ENCODE data around the gene MSI2.
"Not testable (repeated sequence)": the region's sequence is repeated elsewhere in the genome, so short reads cannot be mapped to it uniquely, and the experiment has no call there.

Gene MSI2

DNA sequence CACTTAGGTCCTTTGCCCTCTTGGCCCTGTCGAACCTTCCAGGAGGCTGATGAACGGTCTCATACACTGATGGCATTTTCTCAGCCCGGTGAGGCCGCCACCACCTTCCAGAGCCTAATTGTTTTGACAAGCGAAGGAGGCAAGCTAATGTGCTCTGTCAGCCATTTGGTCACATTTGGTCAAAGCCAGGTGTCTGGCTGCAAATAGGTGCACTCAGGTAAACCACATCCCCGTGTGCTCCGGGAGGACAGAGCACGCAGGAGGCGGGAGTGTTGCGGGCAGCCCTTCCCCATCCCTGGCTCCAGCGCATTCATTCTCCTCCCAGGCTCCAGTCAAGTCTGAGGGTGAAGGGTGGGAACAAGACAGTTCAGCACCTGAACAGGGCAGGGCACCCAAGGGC is 240.1 kb downstream of the MSI2 start:
- DNase-seq: no peak

DNA sequence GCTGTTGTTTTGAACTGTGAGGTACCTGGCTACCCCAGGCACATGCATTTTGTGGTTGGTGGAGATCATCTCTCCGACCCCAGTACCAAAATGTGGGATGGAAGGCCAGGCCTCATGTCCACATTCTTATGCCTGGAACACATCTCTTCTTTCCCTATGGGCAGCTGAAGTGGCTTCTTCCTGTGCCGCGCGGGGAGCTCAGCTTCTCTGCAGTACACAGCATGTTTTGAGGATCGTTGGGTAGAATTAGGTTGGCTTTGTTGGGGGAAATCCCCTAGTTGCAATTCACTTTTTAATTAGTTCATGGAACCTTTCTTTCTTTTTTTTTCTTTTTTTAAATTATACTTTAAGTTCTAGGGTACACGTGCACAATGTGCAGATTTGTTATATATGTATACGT is 242.1 kb downstream of the MSI2 start:
- DNase-seq: no peak

DNA sequence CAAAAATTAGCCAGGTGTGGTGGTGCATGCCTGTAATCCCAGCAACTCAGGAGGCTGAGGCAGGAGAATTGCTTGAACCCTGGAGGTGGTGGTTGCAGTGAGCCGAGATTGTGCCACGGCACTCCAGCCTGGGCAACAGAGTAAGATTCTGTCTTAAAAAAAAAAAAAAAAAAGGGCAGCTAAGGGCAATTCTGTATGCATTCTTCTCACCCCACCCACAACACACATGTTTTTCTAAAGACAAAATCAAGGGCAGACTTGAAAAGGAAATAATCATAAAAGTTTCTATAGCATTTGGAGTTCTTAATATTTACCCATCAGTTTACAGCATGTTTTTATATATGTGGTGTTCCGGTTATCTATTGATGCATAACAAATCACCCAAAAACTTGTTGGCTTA is 242.9 kb downstream of the MSI2 start:
- not testable (repeated sequence) for DNase-seq

DNA sequence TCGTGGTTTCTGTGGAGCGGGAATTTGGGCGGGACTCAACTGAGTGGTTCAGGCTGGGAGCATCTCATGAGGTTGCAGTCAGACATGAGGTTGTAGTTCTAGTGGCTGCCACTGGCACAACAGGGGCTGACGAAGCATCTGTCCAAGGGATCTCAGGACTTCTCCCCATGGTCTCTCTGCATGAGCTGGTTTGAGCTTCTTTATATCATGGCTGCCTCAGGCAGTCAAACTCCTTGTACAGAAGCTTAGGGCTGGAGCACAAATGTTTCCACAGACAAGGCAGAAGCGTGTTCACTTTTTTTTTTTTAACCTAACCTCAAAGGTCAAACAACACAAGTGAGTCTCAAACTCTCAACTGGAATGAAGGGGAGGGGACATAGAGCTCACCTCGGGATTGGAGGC is 243.3 kb downstream of the MSI2 start:
- no peak for DNase-seq

GRCh38 chr17:57501016-57501415 is 244.7 kb downstream of the MSI2 start:
- DNase-seq: no peak

DNA sequence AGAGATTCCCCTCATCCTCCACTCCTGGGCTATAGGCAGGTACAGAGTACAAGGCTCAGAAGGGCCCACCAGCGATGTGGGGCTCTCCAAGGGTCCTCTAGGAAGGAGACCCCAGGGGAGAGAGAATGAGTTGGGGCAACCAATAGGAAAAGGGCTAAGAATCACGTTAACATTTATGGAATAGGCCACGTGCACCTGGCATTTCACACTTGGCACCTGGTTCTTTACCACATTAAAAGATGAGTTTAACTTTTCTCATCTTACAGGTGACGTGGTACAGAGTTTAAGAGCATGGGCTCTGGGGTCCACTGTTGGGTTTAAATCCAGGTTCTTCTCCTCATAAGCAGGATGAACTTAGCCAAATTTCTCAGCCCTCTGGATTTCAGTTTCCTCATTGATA is 245.7 kb downstream of the MSI2 start:
- no peak for DNase-seq

- no peak for DNase-seq
Observed at GRCh38 chr17:57502811-57503241, 246.5 kb downstream of the MSI2 start.

DNA sequence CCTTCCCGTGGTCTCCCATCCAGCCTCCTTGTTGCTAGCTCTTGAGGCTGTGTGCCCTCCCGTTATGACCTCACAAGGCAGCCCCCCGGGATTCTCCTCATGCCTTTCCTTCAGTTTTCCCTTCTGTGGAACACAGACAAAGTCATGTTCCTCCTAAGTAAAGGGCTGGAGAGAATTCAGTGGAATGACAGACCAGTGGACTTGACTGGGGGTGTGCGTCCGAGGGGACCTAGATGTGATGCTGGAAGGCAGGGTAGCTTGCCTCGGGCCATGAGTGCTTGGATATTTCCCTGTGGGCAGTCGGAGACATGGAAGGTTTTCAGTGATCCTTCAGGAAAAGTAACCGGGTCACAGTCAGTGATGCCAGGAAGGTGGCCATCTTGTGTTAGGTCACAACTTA is 247.9 kb downstream of the MSI2 start:
- no peak for DNase-seq

DNA sequence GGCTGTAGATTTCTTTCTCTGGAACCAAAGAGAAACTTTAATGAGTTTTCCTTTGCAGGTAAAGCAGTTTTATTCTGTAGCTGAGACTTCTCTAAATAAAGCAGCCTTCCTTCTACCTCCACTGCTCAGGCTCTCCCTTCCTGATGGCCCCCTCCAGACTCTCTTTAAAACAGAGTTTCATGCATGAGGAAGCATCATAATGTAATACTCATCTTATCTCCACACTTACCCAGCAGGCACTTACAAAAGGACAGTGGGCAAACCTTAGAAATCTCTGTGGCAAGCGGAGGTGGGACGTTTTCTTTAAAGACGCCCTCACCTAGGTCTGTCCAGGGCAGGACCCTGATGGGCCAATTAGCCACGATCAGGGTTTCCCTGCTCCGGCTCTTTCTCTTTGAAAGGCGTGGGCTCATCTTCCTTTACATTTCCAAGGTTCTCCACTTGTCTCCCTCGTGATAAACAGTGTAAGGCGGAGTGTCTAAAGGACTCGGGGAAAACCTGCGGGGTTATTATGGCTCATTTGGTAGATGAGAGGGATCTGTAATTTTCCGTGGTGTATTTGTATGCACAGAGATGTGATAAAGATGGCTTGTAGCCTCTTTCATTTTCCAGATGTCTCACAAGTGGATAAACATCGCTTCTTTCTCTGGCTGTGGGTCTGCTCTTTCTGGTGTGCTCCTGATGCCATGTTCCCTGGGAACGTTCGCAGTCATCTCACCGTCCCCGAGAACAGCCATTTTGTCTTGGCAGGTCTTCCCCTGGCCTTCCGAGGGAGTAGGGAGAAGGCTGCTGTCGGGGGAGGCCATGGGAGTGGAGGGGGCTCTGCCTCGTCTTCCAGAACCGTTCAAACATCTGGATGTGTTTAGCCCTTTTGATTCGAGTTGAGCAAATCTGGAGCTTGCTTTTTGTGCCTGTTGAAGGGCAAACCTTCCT is 249.8 kb downstream of the MSI2 start:
- no peak for DNase-seq

GRCh38 chr17:57506774-57507127 is 250.4 kb downstream of the MSI2 start:
- no peak for DNase-seq

DNA sequence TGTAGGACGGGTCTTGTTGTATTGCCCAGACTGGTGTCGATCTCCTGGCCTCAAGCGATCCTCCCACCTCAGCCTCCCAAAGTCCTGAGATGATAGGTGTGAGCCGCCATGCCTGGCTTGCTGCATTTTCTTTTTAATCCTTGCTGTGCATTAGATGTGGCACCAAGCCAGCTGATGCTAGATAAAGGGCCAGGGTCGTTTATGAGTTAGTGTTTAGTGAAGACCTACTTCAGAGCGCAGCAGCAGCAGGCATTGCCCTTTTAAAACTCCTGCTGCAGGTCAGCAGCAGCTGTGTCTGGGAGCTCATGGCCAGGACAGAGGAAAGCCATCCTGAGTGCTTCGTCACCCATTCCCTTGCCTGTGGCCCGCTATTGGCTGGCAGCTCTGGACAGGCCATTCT is 251.5 kb downstream of the MSI2 start:
- DNase-seq: no peak

GRCh38 chr17:57508671-57509070 is 252.3 kb downstream of the MSI2 start:
- DNase-seq: no peak

DNA sequence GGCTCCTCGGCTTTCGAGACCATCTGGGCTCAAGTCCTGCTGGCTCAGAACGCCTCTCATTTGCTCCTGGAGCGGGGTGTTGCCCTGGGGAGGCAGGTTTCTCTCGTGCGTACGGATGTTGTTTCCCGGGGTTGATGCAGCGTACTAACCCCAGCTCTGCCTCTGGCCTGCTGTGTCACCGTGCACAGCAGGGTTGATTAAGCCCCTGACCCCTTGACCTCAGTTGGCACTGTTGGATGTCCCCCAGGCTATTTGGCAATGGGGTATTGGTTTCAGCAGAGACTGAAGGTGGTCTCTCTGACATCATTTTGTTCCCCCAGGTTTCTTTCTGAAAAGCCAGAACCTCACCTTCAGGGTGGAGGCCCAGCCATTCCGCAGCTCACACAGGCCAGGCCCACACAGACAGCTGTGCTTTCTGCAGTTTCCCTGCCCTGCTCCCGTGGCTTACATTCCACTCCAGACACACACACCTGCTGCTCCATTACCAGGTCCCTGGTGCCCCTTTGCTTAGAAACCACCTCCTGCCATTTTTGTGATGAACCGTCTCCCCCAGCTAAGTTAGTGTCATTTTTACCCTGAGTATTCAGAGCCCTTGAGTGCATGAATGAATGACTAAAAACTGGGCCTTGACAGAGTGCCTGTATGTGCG is 255.3 kb downstream of the MSI2 start:
- peak in 1 of 56 donors; percentile 31 for DNase-seq

DNA sequence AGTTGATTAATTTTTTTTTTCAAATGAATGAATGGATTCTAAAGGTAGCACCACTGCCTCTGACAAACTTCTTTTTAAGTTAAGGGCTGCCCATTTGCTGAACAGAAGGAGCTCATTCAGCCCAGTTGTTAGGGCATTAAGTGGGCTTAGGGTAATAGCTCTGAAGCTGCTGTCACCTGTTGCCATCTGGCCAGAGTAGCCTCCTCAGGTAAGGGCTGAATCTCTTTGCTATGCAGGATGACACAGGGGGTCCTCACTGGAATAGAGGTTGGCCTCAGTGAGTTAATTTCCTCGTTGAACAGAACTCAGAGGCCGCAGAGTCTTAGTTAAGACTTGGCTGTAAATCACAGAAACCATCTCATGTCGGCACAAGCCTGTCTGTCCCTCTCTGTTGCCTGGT is 255.9 kb downstream of the MSI2 start:
- DNase-seq: no peak

DNA sequence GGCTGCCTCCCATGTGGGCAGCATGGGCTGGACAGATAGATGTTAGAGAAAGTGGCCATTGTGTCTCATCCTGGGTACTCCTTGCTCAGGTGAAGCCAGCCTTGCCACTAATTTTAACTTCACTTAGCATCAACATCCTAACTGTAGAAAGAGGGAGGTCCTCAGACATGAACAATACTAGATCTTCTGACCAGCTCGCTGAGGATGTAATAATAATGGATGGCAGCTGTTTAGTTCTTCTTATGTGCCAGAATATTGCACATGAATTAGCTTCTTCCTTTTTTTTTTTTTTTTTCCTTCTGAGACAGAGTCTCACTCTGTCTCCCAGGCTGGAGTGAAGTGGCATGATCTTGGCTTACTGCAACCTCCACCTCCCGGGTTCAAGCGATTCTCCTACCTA is 256.4 kb downstream of the MSI2 start:
- DNase-seq: no peak

DNA sequence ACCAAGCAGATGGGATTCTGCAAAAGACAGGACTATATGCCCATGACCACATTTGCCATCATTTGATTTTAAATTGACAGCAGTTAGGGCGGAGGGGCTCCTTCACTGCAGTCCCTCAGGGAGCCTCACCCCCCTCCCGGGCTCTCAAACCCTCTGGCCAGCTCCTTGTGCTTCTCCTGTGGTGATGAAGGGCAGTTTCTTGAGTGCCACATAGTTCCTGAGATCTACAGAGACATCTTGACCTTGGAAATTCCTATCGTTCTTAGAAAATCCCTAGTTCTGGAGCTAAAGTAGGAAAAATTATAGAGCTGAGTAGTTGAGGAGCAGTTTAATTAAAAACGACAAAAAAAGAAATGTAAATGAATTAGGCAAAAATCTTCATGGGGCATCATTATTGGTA is 257.2 kb downstream of the MSI2 start:
- no peak for DNase-seq

DNA sequence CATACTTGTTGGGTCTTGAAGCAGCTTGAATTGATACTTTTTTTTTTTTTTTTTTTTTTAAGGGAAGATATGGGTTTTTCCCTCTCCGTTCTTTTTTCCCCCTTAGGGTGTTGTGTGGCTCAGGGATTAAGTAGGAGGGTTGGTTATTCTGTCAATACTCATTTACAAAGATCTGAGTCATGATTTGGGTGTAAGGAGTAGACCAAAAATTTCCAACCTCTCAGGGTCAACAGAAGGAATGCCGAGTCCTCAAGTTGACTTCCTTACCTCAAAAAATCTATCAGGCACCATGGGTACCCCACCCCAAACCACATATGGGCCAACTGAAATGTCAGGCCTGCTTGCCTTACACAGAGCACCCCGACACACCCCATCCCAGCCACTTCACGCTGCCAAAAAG is 258.3 kb downstream of the MSI2 start:
- DNase-seq: no peak

- no peak for DNase-seq
Observed at GRCh38 chr17:57515662-57516211, 259.4 kb downstream of the MSI2 start.

GRCh38 chr17:57516290-57517230 is 260.2 kb downstream of the MSI2 start:
- no peak for DNase-seq

DNA sequence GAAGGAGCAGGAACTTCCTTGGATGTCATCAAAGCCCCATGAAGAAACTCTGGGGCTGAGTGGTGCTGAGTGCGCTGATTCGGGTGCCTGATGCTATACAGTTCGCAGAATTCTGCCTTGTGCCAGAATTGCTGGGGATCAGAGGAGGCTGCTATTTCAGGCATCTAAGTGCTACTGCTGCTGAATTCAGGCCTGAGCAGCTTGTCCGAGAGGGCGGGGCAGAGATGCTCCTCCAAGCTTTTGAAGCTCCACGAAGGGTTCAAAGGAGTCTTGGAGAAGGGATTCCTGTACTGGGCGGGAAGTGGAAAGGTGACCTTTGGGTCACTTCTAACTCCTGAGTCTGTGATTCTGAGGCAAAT is 260.9 kb downstream of the MSI2 start:
- no peak for DNase-seq

DNA sequence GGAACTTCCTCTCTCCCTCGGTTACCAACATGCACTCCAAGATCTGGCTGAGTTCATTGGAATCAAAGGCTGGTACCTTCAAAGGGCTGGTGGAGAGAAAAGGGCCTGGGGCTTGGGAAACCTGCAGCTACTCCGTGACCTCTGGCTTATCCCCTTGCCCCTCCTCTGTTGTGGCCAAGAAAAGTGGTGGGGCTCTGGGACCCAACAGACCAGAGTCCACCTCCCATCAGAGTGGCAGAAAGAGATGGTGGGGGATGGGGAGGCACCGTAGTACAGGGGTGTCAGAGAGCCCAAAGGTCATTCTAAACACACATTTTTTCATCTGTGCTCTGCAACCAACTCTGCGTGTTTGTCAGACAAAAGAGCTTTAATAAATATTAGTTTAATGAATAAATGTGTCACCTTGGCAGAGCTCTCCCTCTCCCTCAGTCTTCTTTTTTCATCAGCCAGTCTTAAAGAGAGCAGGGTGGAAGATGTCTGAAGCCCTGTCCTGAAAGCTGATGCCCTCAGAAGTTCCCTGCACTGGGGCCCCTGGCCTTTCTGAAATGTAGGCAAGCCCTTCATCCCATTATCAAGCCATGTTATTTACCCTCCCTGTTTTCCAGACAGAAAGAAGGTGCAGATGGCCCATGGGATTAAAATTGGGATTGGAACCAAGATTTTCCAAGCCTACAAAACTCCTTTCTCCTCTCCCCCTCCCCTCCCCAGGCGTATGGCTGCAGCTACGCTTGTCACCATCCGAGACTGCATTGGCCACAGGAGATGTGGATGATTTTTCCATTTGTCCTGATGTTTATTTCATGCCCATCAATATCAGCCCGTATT is 261.5 kb downstream of the MSI2 start:
- no peak for DNase-seq

All from amygdala (tissue), 56 donors.